OCI-LY1 (cell line): Measurements from ENCODE around the gene PLPPR3.
A peak's percentile ranks its signal among the peaks of the same experiment; 100 is the strongest.

Experiments
- H2AFZ ChIP-seq: fragments of 200-600 bp; sonication (generic), shearing (Covaris generic); 2 replicates; pipeline ENCODE4 v1.6.0; 2014; ENCODE audit warnings: antibody characterized with exemption, mild to moderate bottlenecking, low read length
- H3F3A ChIP-seq: fragments of 200-600 bp; sonication (generic), shearing (Covaris generic); 2 replicates; pipeline ENCODE4 v1.6.0; 2014; ENCODE audit warnings: mild to moderate bottlenecking, antibody characterized with exemption, low read length, moderate library complexity; ENCODE audit not compliant: insufficient read depth
- H3K27ac ChIP-seq: fragments of 200-600 bp; sonication (generic); 2 replicates; pipeline ENCODE4 v1.5.1; 2014; ENCODE audit warnings: low read length, mixed run types, mild to moderate bottlenecking, low read depth; ENCODE audit not compliant: poor library complexity, severe bottlenecking
- H3K27me3 ChIP-seq: fragments of 200-600 bp; sonication (generic); 2 replicates; pipeline ENCODE4 v1.6.0; 2014; ENCODE audit warnings: antibody characterized with exemption, mild to moderate bottlenecking, low read length, moderate library complexity; ENCODE audit not compliant: insufficient read depth
- H3K36me3 ChIP-seq: fragments of 200-600 bp; sonication (generic); 2 replicates; pipeline ENCODE4 v1.6.1; 2014; ENCODE audit warnings: mild to moderate bottlenecking, antibody characterized with exemption, low read length, moderate library complexity, mixed read lengths; ENCODE audit not compliant: insufficient read depth
- H3K4me1 ChIP-seq: fragments of 200-600 bp; sonication (generic); 2 replicates; pipeline ENCODE4 v1.5.1; 2014; ENCODE audit warnings: mild to moderate bottlenecking, low read length, moderate library complexity; ENCODE audit not compliant: insufficient read depth, severe bottlenecking
- H3K4me2 ChIP-seq: fragments of 200-600 bp; sonication (generic), shearing (Covaris generic); 2 replicates; pipeline ENCODE4 v1.6.1; 2014; ENCODE audit warnings: low read length
- H3K4me3 ChIP-seq: fragments of 200-600 bp; sonication (generic); 2 replicates; pipeline ENCODE4 v1.5.1; 2014; ENCODE audit warnings: low read length, low read depth, mild to moderate bottlenecking, mixed read lengths; ENCODE audit not compliant: poor library complexity, severe bottlenecking
- H3K79me2 ChIP-seq: fragments of 200-600 bp; shearing (Covaris generic); 2 replicates; pipeline ENCODE4 v1.6.1; 2016; ENCODE audit warnings: mixed run types, low read length, mixed read lengths; ENCODE audit not compliant: insufficient read depth
- H3K9ac ChIP-seq: fragments of 200-600 bp; sonication (generic), shearing (Covaris generic); 2 replicates; pipeline ENCODE4 v1.6.1; 2014; ENCODE audit warnings: mild to moderate bottlenecking, low read length, mixed read lengths
- H3K9me2 ChIP-seq: fragments of 200-600 bp; sonication (generic), shearing (Covaris generic); 2 replicates; pipeline ENCODE4 v1.6.1; 2014; ENCODE audit warnings: low read depth, mild to moderate bottlenecking, low read length, mixed read lengths
- H3K9me3 ChIP-seq: fragments of 200-600 bp; shearing (Covaris generic); 2 replicates; pipeline ENCODE4 v1.6.1; 2014; ENCODE audit warnings: low read length, mixed read lengths
- H4K20me1 ChIP-seq: fragments of 200-600 bp; sonication (generic), shearing (Covaris generic); 2 replicates; pipeline ENCODE4 v1.6.0; 2016; ENCODE audit warnings: mild to moderate bottlenecking, low read length; ENCODE audit not compliant: insufficient read depth
- EZH2 ChIP-seq: fragments of 200-600 bp; sonication (generic), shearing (Covaris generic); IDR thresholded peaks from 2 replicates; pipeline ENCODE4 v1.8.0; 2017; ENCODE audit warnings: borderline replicate concordance, mixed run types, mild to moderate bottlenecking, antibody characterized with exemption, low read length, moderate library complexity, mixed read lengths
- TF ChIP-seq, protein P1 (sequence below): fragments of 200-600 bp; sonication (generic), shearing (Covaris generic); IDR thresholded peaks from 2 replicates; pipeline ENCODE4 v1.5.1; 2017; ENCODE audit warnings: mild to moderate bottlenecking, antibody characterized with exemption, low read length, moderate library complexity, mixed read lengths

Gene PLPPR3

GRCh38 chr19:796692-797527 is 24.8 kb downstream of the PLPPR3 start, which contains the start of gene PTBP1:
Gene PTBP1, plus strand, starts transcription at chr19:797452. Its CDS starts 46 bp downstream, at chr19:797498.
- H2AFZ ChIP-seq = no peak within 1 kb of the TSS
- H3K9me2 ChIP-seq = no peaks in the 10 kb centered on the region
- H3K9ac ChIP-seq = peak within 1 kb of the TSS; percentile 99
- TF ChIP-seq, protein P1, sequence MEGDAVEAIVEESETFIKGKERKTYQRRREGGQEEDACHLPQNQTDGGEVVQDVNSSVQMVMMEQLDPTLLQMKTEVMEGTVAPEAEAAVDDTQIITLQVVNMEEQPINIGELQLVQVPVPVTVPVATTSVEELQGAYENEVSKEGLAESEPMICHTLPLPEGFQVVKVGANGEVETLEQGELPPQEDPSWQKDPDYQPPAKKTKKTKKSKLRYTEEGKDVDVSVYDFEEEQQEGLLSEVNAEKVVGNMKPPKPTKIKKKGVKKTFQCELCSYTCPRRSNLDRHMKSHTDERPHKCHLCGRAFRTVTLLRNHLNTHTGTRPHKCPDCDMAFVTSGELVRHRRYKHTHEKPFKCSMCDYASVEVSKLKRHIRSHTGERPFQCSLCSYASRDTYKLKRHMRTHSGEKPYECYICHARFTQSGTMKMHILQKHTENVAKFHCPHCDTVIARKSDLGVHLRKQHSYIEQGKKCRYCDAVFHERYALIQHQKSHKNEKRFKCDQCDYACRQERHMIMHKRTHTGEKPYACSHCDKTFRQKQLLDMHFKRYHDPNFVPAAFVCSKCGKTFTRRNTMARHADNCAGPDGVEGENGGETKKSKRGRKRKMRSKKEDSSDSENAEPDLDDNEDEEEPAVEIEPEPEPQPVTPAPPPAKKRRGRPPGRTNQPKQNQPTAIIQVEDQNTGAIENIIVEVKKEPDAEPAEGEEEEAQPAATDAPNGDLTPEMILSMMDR = no peak
- TF ChIP-seq EZH2 = no peak
- H3K27ac ChIP-seq = peak within 1 kb of the TSS; percentile 52
- H3K4me3 ChIP-seq = peak within 1 kb of the TSS; percentile 98
- no peaks in the 10 kb centered on the region for H4K20me1 ChIP-seq
- H3K9me3 ChIP-seq = no peaks in the 10 kb centered on the region
- peaks cover 41% of the 10 kb centered on the region for H3K79me2 ChIP-seq
- peaks cover 40% of the 10 kb centered on the region for H3K36me3 ChIP-seq
- H3K4me2 ChIP-seq = peak within 1 kb of the TSS; percentile 82
- peaks cover 34% of the 10 kb centered on the region for H3K4me1 ChIP-seq
- no peaks in the 10 kb centered on the region for H3F3A ChIP-seq
- H3K27me3 ChIP-seq = no peaks in the 10 kb centered on the region

DNA sequence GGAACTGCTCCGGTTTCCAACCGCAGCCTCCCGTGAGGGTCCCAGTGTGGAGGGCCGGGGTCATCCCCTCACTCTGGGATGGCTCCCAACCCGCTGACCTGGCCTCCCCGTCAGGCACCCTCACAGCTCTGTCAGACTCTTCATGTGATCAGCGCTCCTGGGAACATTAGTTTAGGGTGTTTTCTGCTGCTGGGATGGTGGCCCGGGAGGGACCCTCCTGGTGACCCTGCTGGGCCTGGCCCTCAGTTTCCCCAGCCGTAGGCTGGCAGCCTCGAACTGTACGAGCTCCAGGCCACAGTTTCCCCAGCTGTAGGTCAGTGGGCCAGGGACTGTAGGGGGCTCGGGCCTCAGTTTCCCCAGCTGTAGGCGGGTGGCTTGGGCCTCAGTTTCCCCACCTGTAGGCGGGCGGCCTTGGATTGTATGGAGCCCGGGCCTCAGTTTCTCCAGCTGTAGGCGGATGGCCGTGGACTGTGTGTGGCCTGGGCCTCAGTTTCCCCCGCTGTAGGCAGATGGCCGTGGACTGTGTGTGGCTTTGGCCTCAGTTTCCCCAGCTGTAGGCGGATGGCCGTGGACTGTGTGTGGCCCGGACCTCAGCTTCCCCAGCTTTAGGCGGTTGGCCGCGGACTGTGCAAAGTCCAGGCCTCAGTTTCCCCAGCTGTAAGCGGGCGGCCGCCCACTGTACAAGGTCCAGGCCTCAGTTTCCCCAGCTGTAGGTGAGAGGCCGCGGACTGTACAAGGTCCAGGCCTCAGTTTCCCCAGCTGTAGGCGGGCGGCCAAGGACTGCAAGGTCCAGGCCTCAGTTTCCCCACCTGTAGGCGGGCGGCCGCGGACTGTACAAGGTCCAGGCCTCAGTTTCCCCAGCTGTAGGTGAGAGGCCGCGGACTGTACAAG is 25.8 kb downstream of the PLPPR3 start:
- Histone ChIP-seq H3K27ac (no peak overlapping the region), H3K9me2 (no peaks in the 10 kb centered on the region), H3K36me3 (peaks cover 30% of the 10 kb centered on the region), H3F3A (no peaks in the 10 kb centered on the region), H3K79me2 (peaks cover 31% of the 10 kb centered on the region), H4K20me1 (no peaks in the 10 kb centered on the region), H3K4me3 (peak overlapping the region; percentile 72), H3K4me1 (peaks cover 29% of the 10 kb centered on the region), H3K27me3 (no peaks in the 10 kb centered on the region), H3K9ac (peak overlapping the region; percentile 84), H2AFZ (no peak overlapping the region), H3K4me2 (peak overlapping the region; percentile 82), H3K9me3 (no peaks in the 10 kb centered on the region)
- TF ChIP-seq, protein P1 = no peak
- TF ChIP-seq EZH2 = no peak

DNA sequence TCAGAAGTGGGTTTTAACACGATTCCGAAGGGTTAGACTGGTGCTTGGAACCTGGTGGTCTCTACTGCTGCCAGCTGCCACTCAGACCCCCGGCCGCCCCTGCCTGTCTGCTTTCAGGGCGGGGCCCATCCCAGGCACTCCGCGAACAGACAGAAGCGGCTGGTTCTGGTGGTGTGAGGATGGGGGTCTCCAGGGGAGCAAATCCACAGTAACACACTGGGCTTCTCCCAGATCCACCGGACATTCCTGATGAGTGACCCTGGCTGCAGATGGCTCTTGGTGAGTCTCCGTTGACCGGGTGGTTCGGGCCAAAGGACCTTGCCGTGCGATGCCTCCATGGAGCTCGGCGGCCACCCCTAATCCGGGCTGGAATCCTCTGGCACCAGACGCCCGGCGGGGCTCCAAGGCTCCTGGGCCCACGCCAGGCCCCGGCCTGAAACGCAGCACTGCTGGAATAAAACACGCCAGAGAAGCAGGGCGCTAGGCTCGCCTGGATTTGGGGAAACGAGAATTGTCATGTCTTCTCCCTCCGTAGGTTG is 26.6 kb downstream of the PLPPR3 start:
- peaks cover 22% of the 10 kb centered on the region for H3K36me3 ChIP-seq
- H3K27me3 ChIP-seq = no peaks in the 10 kb centered on the region
- no peaks in the 10 kb centered on the region for H4K20me1 ChIP-seq
- H3K9ac ChIP-seq = no peak overlapping the region
- no peaks in the 10 kb centered on the region for H3K9me3 ChIP-seq
- no peak overlapping the region for H3K4me3 ChIP-seq
- no peak overlapping the region for H2AFZ ChIP-seq
- no peak overlapping the region for H3K27ac ChIP-seq
- no peak for TF ChIP-seq EZH2
- TF ChIP-seq, protein P1 = no peak
- no peaks in the 10 kb centered on the region for H3K9me2 ChIP-seq
- H3K4me2 ChIP-seq = no peak overlapping the region
- H3K79me2 ChIP-seq = peaks cover 23% of the 10 kb centered on the region
- H3F3A ChIP-seq = no peaks in the 10 kb centered on the region
- H3K4me1 ChIP-seq = peaks cover 23% of the 10 kb centered on the region
